ENCODE measurements around the gene TRABD2B.

Gene TRABD2B

DNA sequence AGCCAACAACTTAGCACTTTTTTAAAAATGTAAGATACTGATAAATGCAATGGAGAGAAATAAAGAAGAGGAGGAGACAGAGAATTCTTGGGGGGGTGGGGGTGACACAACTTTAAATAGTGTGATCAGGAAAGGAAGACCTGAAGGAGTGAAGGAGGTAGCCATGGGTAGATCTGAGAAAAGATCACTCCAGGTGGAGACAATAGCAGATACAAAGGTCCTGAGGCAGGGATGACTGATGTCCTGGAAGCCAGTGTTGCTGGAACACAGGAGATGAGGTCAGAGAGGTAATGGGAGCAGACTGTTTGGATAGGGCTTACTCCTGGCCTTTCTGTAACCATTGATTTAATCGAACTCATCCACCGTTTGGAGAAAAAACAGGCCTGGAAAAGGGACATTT lies 24.6 kb upstream of the TRABD2B start:
- no peak for DNase-seq (ENCODE audit: low read depth)

DNA sequence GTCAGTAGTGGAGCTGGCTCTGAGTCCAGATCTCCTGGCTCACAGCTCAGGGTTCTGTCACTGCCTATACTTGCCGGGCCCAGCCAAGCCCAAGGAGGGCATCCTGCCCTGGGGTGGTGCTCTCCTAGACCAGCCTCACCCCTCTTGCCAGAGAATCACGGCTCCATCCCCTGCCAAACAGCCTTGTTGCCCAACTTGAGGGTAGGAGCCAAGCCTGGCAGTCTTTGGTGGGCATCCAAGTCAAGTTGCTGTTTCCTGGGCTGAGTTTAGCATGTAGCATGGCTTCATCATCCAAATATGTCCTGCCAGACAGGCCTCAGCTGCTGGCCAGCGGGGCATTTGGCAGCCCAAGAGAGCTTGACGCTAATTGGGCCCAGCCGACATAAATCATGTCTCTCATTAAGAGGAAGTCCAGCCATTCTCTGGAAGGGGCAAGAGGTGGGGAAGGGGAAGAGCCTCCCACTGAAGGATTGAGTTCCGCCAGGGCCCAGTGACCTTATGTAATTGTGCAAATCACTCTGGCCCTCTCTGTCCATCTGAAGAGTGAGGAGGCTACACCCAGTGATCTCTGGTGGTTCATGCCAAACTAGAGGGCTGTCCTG lies 22.6 kb upstream of the TRABD2B start:
- no peak for DNase-seq (ENCODE audit: low read depth)

DNA sequence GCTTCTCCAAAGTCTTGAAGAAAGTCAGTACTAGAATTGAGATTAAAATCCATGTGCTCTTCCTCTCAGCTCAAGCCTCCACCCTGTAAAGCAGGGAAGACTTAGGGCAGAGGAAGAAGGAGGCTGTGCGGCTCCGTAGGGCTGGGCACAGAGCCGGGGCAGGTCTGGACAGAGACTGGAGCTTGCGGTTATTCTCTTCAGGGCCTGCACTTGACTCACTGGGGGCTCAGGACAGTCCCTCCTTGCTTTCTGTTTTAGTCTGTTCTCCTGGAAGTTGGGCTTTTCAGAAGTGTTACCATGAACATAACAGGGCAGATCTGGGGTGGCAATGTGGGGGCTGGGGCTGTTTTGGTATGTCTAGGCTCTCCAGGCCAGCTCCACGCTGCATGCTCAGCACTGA lies 21.6 kb upstream of the TRABD2B start:
- no peak for DNase-seq (ENCODE audit: low read depth)

DNA sequence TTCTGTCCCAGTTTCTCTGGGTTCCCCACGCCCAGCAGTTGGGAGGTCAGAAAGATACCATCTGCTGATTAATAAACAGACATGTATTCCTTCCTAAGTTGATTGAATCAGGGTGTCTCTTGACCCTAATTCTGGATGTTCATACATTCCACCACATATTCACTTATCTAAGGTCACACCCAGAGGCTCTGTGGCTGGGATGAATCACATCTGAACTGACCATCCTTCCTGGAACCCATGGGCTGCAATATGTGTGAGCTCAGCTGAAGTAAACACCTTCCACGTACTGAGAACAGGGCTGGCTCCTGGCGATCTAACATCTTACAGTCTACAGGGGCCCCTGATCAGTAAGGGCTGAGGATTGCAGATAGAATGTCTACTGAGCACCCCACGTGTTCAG lies 20.5 kb upstream of the TRABD2B start:
- DNase-seq (ENCODE audit: low read depth), result no peak

DNA sequence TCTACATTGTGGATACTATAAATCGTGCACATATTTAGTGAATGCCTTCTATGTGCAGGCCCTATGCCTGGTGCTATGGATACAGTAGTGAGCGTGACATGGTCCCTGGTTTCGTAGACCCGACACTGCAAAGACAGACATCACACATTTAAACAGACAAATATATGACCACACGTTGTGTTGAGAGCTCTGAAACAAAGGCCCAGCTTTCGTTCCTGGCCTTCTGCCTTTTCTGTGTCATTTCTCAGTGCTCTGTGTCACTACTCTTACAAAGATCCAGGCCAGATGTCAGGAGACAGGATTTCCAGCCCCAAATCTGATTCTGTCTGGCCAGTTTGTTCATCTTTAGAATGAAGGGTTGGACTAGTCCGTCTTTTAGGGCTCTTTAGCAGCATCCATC lies 19.3 kb upstream of the TRABD2B start:
- no peak for DNase-seq (ENCODE audit: low read depth)

DNA sequence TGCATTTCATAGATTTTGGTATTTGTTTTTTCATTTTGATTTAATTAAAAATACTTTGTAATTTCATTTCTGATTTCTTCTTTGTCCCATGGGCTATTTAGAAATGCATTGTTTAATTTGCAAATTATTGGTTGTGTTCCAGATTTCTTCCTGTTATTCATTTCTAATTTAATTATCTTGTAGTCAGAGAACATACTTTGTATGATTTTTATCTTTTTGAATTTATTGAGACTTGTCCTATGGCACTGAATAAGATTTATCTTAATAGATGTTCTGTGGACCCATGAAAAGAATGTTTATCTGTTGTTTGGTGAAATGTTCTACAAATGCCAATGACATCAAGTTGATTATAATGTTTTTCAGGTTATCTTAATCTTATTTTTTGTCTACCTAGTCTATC lies 16.1 kb upstream of the TRABD2B start:
- DNase-seq (ENCODE audit: low read depth), result no peak

DNA sequence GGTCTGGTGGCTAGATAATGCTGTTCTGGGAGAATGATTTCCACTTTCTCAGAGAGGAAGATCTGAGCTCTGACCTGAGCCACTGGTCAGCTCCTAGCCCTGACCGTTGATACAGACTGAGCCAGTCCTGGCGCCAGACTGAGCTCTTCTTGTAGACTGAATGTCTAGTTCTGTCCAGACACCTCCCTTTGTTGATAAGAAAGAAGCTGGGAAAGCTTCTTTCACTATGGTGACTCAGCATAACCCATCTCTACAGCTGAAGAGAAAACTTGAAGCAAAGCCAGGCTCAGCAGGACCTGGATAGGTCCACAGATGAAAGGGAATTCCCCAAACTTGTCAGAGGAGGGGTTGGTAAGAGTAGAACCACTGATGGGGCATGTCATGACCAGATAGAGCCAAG lies 9.9 kb upstream of the TRABD2B start:
- no peak for DNase-seq (ENCODE audit: low read depth)

DNA sequence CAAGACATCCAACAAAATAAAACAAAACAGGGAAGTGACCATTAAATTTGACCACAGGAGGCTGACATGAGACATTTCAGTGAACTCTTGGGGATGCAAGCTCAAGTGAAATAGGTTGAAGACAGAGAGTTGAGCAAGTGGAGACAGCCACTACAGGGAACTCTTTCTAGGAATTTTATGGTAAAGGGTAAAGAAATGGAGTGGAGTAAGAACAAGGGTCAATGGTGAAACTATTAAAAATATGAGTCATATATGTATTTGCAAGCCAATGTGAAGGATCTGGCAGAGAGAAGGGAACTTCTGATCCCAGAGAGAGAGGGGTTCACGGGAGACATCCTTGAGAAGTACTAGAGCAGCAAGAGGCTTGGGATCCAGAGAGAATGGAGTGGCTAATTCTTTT lies 9.1 kb upstream of the TRABD2B start:
- DNase-seq (ENCODE audit: low read depth), result no peak

DNA sequence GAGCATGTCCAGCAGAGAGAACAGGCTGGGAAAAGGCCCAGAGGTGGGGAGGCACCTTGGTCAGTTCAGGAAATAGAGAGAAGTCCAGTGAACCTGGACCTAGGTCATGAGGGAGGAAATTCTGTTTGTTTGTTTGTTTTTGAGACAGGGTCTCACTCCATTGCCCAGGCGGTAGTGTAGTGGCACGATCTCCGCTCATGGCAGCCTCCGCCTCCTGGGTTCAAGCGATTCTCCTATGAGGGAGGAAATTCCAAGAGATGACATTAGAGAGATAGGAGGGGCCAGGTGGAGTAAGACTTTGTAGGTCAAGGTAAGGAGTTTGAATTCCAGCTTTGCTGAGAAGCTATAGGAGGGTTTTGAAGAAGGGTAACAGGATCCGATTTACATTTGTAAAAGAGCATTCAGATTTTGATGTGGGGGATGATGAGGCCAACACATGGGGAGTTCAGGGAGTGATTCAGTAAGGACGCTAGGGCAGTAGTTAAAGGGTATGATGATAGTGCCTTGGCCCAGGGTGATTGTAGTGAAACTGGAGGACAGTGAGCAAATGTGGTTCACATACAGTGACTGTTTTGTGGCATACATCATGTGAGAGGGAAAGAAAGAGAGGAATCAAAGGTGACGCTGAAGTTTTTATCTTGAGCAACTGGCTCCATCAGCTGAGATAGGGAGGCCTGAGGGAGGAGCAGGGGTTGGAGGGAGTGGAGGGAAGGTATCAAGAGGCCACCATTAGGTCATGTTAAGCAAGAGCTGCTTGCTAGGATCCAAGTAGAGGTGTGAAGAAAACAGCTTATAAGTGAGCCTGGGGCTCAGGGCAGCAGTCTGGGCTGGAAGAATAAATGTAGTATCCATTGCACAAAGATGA lies 8.3 kb upstream of the TRABD2B start:
- no peak for DNase-seq (ENCODE audit: low read depth)

DNA sequence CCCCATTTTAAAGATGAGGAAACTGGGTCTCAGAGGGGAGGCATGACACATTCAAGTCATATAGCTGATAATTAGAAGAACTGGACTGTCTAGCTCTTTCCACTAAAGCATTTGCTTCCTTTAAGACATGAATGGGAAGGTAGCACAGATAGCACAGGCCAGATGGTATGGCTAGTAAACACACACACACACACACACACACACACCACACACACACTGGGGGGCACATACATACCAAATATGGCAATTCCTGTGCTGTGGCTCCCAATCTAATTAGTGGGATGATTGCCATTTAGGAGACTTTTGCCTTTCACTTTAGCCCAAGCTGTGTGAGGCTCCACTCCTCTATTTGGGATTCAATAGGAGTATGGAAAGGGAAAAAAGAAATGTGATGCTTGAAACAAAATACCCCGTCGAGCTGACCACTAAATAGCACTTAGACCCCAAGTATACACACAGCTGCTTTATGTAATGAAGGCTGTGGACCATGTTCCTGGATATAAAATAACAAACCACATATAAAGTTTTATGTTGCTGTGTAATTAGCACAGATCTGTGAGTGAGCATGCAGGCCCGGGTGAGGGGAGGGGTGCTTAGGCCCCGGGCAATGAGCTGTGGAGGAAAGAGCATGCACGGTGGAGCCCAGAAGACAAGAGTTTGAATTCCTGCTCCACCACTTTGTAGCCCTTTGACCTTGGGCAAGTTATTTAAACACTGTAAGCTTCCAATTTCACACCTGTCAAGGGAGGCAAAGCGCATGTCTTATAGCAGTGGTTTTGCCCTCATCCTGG lies 6.8 kb upstream of the TRABD2B start:
- DNase-seq (ENCODE audit: low read depth), result no peak

DNA sequence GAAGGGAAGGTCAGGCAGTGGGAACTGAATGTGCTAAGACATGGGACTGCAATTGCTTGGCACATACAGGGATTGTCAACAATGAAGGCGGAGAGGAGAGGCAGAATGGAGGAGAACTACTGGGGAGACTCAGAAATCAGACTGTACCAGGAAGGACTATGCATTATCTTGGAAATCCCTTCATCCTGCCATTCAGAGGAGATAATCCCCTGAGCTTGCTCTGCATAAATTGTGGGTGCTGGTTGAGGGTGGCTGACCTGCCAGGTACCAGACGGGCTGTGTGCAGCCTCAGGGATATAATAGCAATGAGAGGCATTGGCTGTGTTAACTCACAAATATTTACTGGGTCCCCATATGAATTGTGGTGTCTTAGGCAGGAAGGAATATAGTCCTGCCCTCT lies 5.0 kb upstream of the TRABD2B start:
- DNase-seq (ENCODE audit: low read depth), result no peak

DNA sequence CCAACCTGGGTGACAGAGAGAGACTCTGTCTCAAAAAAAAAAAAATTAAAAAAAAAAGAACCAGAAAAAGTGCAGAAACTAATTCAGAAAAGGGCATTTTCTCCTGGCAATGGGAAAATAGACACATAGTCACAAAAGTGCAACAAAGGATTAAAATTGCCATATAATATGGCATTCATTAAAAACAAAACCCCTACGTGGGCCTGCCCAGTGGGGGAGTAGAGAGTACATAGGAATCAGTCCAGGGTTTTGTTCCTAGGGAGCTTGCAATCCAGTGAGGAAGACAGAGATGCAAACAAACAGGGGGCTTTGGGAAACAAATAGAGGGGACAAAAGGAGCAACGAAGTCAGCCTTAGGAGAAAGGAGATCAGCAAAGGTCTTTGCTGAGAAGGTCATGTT lies 4.5 kb upstream of the TRABD2B start:
- no peak for DNase-seq (ENCODE audit: low read depth)

DNA sequence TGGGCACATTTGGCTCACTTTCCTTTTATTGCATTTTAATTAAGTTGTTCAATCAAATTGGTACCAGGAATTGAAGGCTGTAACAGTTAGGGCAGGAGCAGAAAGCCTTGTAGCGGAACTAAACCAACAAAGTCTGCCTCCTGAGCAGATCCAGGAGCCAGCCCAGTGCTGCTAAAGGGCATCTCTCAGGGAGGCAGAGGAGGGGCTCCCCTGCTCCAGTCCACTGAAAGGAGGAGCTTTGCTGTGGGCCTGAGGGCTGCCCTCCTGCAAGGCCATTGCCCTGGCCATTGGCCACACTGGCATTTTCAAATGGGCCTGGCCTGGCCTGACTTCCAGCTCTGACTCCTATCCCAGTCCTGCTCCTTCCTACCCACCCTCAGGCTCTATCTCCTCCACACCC lies 3.7 kb upstream of the TRABD2B start:
- DNase-seq (ENCODE audit: low read depth), result no peak

DNA sequence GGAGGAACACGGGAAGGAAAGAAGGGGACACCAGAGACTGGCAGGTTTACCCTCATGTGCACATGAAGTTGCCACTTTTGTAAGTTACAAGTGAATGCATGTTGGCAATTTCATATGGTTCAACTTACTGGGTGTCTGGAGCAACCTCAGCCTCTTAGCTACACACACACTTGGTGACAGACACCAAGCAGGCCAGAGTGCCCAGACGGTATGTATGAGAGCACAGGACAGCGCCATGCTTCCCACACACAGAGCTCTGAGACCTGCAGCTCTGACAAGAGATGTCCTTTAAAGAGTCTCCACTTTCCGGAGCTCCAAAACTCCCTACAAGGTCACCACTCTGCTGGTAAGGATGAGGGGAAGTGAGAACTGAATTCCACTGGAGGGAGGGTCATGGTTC lies 1.9 kb upstream of the TRABD2B start:
- DNase-seq (ENCODE audit: low read depth), result no peak

DNA sequence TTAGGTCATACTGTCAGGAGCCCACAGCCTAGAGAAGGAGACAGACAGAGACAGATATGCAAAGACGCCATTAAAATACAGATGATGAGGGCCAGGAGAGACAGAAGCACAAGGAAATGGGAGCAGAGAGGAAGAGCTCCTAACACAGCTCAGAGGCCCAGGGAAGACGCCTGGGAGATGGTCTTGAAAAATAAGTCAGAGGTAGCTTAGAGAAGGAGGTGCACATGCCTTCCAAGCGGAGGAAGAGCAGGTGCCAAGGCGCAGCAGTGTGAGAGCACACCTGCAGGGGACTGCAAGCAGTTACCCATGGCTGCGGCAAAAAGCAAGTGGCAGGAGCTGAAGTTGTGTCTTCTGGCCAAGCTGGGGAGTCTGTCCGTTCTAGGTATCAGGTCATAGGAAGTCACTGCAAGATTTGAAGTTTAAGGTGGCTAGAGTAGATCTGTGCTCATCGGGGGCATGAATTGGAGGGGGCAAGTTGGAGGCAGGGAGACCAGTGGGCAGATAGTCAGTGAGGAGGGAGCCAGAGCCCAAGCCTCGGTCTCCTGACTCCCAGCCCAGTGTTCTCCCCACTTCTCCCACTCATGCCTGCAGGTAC lies 1.3 kb upstream of the TRABD2B start:
- DNase-seq (ENCODE audit: low read depth), result no peak

DNA sequence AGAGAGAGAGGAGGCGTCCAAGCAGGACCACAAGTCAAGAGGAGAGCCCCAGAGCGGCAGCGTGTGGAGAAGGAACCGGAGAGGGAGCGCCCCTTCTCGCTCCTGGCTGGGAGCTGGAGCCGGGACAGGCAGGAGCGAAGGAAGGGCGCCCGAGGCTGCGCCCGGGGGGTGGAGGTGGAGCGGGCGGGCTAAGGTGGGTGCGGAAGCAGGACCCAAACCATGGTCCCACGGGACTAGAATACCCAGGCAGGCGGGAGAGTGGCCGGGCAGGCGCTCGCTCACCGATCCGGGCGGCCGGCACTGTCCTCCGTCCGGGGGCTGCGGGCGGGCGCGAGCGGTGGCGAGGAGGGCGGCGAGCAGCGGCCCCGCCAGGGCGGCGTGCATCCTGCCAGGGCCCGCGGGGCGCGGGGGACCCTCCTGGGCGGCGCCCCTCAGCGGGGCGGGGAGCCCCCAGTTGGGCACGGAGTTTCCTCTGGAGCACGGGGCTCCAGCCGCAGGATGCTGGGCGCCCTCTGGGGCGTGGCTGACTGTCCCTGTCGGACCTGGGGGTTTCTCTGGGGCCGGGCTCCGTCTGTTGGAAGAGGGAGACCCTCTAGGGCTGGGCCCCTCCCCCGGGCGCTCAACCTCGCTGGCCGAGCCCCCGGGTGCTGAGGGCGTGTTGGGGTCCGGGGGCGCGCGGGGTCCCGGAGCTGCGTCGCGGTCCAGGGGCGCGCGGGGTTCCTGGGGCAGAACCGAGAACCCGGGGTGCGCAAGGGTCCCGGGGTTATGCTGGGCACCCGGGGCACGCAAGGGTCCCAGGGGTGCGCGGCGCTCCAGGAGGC lies 569 bp downstream of the TRABD2B start:
- no peak for DNase-seq (ENCODE audit: low read depth)

DNA sequence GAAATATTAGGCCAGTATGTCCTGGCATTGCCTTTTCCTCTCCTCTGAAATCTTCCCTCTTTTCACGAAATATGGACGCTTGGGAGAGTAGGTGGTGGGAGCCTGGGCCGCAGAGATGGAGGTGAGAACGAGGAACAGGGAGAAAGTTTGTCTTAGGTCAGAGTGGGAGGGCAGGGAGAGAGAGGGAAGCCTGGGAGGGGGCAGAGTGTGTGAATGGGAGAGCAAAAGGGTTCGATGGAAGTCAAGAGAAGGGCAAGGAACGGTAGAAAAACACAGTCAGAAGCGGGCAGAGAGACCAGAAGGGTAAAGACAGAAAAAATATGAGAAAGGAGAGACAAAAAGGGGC lies 1.2 kb downstream of the TRABD2B start:
- DNase-seq (ENCODE audit: low read depth), result no peak

DNA sequence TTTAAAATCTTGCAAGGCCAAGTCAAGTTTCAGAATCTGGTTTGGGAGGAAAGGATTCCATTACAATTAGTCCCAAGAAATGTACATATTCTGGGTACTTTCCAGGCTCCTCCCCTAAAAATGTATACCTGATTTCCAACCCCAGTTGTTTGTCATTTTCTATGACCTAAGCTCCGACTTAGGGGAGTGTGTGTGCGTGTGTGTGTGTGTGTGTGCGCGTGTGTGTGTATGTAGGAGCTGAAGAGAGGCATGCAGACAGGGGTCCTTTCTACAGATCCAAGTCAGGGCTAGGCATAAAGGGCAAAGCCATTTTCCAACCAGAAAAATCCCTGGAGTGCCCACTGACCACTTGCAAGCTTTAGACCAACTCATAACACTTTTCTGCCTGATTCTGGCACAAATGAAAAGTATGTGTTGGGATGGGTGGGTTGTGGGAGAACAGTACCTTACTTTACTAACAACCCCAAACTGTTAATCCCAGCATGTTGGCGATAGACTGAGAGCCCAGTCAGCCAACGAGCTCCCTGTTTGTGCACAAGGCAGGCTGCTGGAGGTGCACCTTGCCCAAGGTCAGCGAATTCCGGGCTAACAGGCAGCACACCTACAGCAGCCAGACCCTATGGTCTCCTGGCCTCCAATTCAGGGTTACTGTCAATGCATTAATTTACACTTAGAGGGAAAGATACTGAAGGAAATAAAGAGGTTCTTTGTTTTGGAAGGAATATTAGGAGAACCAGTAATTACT lies 1.7 kb downstream of the TRABD2B start:
- DNase-seq (ENCODE audit: low read depth), result no peak

DNA sequence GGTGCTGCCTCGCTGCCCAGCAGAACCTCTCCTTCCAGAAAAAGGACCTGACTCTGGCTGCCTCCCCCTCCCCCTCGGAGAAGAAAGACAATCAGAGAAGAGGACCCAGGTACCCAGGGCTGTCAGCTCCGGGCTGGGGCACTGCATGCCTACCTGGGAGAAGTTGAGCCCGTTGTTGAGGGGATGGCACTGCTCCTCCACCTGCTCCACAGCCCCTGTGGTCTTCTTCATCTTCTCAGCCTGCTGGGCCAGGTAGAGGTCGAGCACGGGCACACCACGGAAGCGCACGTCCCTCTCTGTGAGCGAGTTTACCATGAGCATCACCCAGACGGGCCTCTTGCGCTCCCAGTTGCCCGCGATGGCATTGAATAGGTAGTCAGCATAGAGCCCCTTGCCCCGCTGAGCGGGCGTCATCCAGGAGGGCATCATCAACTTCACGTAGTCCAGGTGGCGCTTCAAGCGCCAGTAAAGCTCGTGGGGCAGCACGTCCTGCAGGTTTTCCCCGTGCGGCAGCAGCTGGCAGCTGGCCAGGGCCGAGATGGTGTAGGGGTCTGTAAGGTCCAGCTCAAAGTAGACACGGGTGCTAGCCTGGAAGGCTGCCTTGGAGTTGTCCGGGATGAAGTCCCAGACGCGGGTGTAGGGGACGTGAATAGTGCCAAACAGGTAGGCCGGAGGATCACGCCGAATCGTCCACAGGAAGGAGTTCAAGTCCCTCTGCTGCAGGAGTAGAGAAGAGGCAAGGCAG lies 3.1 kb downstream of the TRABD2B start:
- no peak for DNase-seq (ENCODE audit: low read depth)

DNA sequence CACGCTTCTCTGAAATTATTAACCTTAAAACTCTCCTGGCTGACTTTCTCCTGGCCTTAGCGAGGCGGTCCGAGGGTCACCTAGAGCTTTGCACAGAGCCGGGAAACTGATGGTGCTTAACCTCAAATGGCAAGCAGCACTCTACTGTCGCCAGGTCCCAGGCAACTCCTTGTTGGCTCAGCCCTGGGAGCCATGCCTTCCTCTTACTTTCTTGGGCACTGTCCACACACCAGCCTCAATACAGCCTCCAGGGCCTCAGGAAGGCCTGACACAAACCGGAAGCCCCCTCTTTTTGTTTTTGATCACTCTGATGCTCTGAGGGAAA lies 3.8 kb downstream of the TRABD2B start:
- DNase-seq (ENCODE audit: low read depth), result no peak
